ENCODE results near the gene GLI1. TPM values are rescaled to one million over a fixed set of nuclear protein-coding genes. Genes with fewer than 3 reads are reported as not detected.

The GLI1 gene
- total RNA-seq, 2 experiments from 2014 or later = 4.6 to 6.5 TPM

GRCh38 chr12:57461917-57462250 lies 2.3 kb downstream of the GLI1 start:
- DNase-seq (ENCODE audit: low spot score) = peak; percentile 37
- Histone ChIP-seq H3K4me1 (ENCODE audit: insufficient read depth, low read length, poor library complexity, severe bottlenecking) (peaks cover 26% of the 10 kb centered on the region), H3K9me2 (ENCODE audit: insufficient read depth, low read length) (no peaks in the 10 kb centered on the region), H3K27ac (ENCODE audit: low read depth, low read length, poor library complexity, severe bottlenecking) (peak overlapping the region; percentile 67), H3K36me3 (ENCODE audit: insufficient read depth, low read length) (no peaks in the 10 kb centered on the region), H3K4me3 (ENCODE audit: low read depth, low read length, poor library complexity, severe bottlenecking) (peak overlapping the region; percentile 77), H4K20me1 (ENCODE audit: insufficient read depth, low read length) (no peaks in the 10 kb centered on the region), H3K9me3 (ENCODE audit: low read length) (no peaks in the 10 kb centered on the region), H2AFZ (ENCODE audit: low read length) (peak overlapping the region; percentile 63; the same call in 1 of the 2 replicates), H3K4me2 (ENCODE audit: low read length) (peak overlapping the region; percentile 90), H3K79me2 (ENCODE audit: insufficient read depth, low read depth, low read length) (no peaks in the 10 kb centered on the region)
- ChIA-PET CTCF (ENCODE audit: unreplicated experiment) (interaction anchor here (1.1 kb wide), 1 partner anchor 12 kb away, joined by 3 read pairs; no protein-coding TSS in a partner anchor), POLR2A (interaction anchor here (0.6 to 1.4 kb wide), 2 partner anchors 16 to 154 kb away, joined by 3 to 6 read pairs; no protein-coding TSS in a partner anchor)
- intact Hi-C loops (cut with micrococcal nuclease; ENCODE audit: unreplicated experiment) = loop anchor here (1.0 to 5.0 kb wide), 2 partner anchors 16 to 220 kb away; no protein-coding TSS in a partner anchor
- no TSS peak for BruUV-seq (replicated peaks)
- TF ChIP-seq CTCF (conservative IDR thresholded peaks at IDR 0.05; ENCODE audit: low read length) = no peak
- no peak for TF ChIP-seq EZH2phosphoT487 (IDR thresholded peaks at IDR 0.05; ENCODE audit: borderline replicate concordance, low read depth, low read length)

- Histone ChIP-seq H3K27ac (ENCODE audit: low read depth, low read length, poor library complexity, severe bottlenecking) (peak overlapping the region; percentile 67), H3K4me1 (ENCODE audit: insufficient read depth, low read length, poor library complexity, severe bottlenecking) (peaks cover 26% of the 10 kb centered on the region), H3K9me2 (ENCODE audit: insufficient read depth, low read length) (no peaks in the 10 kb centered on the region), H4K20me1 (ENCODE audit: insufficient read depth, low read length) (no peaks in the 10 kb centered on the region), H3K4me2 (ENCODE audit: low read length) (peak overlapping the region; percentile 90), H2AFZ (ENCODE audit: low read length) (peak overlapping the region; percentile 63; the same call in 1 of the 2 replicates), H3K36me3 (ENCODE audit: insufficient read depth, low read length) (no peaks in the 10 kb centered on the region), H3K4me3 (ENCODE audit: low read depth, low read length, poor library complexity, severe bottlenecking) (peak overlapping the region; percentile 77), H3K79me2 (ENCODE audit: insufficient read depth, low read depth, low read length) (no peaks in the 10 kb centered on the region), H3K9me3 (ENCODE audit: low read length) (no peaks in the 10 kb centered on the region)
- intact Hi-C loops (cut with micrococcal nuclease; ENCODE audit: unreplicated experiment) = loop anchor here (1.0 to 5.0 kb wide), 2 partner anchors 16 to 220 kb away; no protein-coding TSS in a partner anchor
- DNase-seq (ENCODE audit: low spot score) = peak; percentile 94
- ChIA-PET POLR2A (interaction anchor here (1.4 kb wide), 1 partner anchor 15 kb away, joined by 3 read pairs; no protein-coding TSS in a partner anchor), CTCF (ENCODE audit: unreplicated experiment) (interaction anchor here (1.1 kb wide), 1 partner anchor 12 kb away, joined by 3 read pairs; no protein-coding TSS in a partner anchor)
- no peak for TF ChIP-seq EZH2phosphoT487 (IDR thresholded peaks at IDR 0.05; ENCODE audit: borderline replicate concordance, low read depth, low read length)
- peak; percentile 98 for TF ChIP-seq CTCF (conservative IDR thresholded peaks at IDR 0.05; ENCODE audit: low read length)
- BruUV-seq (replicated peaks) = no TSS peak
These were observed 2.8 kb downstream of the GLI1 start for GRCh38 chr12:57462251-57462911.

DNA sequence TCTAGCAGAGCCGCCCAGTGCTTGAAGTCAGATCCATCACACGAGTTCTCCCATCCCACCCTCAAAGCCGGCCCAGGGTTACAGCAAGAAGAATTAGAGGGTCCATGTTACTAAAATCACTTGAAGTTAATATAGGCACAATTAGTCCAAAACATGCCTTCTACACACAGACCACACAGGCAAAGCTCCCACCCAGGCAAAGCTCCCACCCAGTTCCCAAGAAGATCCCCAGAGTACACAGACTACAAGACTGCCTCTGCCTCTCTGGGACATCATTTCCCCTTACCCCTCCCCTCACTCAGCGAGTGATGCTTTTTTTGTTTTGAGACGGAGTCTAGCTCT lies 3.3 kb downstream of the GLI1 start:
- POLR2A ChIA-PET = interaction anchor here (0.6 kb wide), 1 partner anchor 8 kb away, joined by 4 read pairs; no protein-coding TSS in a partner anchor
- Histone ChIP-seq H3K4me3 (ENCODE audit: low read depth, low read length, poor library complexity, severe bottlenecking) (peak overlapping the region; percentile 77), H4K20me1 (ENCODE audit: insufficient read depth, low read length) (no peaks in the 10 kb centered on the region), H3K4me2 (ENCODE audit: low read length) (peak overlapping the region; percentile 90), H2AFZ (ENCODE audit: low read length) (no peak overlapping the region), H3K79me2 (ENCODE audit: insufficient read depth, low read depth, low read length) (no peaks in the 10 kb centered on the region), H3K9me3 (ENCODE audit: low read length) (no peaks in the 10 kb centered on the region), H3K4me1 (ENCODE audit: insufficient read depth, low read length, poor library complexity, severe bottlenecking) (peaks cover 26% of the 10 kb centered on the region), H3K36me3 (ENCODE audit: insufficient read depth, low read length) (peaks cover 2% of the 10 kb centered on the region; the same call in 1 of the 2 replicates), H3K9me2 (ENCODE audit: insufficient read depth, low read length) (no peaks in the 10 kb centered on the region), H3K27ac (ENCODE audit: low read depth, low read length, poor library complexity, severe bottlenecking) (no peak overlapping the region)
- no peak for DNase-seq (ENCODE audit: low spot score)
- TF ChIP-seq EZH2phosphoT487 (IDR thresholded peaks at IDR 0.05; ENCODE audit: borderline replicate concordance, low read depth, low read length) = no peak
- TF ChIP-seq CTCF (conservative IDR thresholded peaks at IDR 0.05; ENCODE audit: low read length) = no peak; the same call in 1 of the 2 replicates
- CTCF ChIA-PET (ENCODE audit: unreplicated experiment) = no interaction called here
- intact Hi-C loops (cut with micrococcal nuclease; ENCODE audit: unreplicated experiment) = loop anchor here (1.0 to 5.0 kb wide), 2 partner anchors 15 to 221 kb away; no protein-coding TSS in a partner anchor
- BruUV-seq (replicated peaks) = no TSS peak
